ENCODE measurements around the gene CASKIN1. TPM values are rescaled to one million over a fixed set of nuclear protein-coding genes. Genes with fewer than 3 reads are reported as not detected.

CASKIN1 gene
- total and polyA plus RNA-seq, 4 donors: 0.13 to 0.28 (median 0.15) TPM; not detected in 1

- Histone ChIP-seq H3K9me3 (ENCODE audit: control insufficient read depth, low read length) (no peaks in the 10 kb centered on the region), H3K4me3 (ENCODE audit: low read length in 2 of 2) (no peak overlapping the region), H3K4me1 (ENCODE audit: control insufficient read depth in 1 of 2, insufficient read depth in 2 of 2, low read length in 2 of 2) (no peaks in the 10 kb centered on the region), H3K27ac (ENCODE audit: low read depth in 1 of 2, low read length in 2 of 2) (no peak overlapping the region), H3K27me3 (ENCODE audit: control insufficient read depth in 1 of 2, insufficient read depth in 2 of 2, low read length in 1 of 2) (no peaks in the 10 kb centered on the region), H3K36me3 (ENCODE audit: control insufficient read depth in 1 of 2, insufficient read depth in 2 of 2, low read length in 1 of 2) (peaks cover 0 to 8% of the 10 kb centered on the region in 2 donors)
- intact Hi-C loops (cut with DNase I): no loop called here
- WGBS, 2 donors: 74 to 79% methylated on average over 18 of the region's 18 CpGs
- DNase-seq (no peak), ATAC-seq (ENCODE audit: low FRiP score) (no peak)
Observed at GRCh38 chr16:2238150-2238837, 41.9 kb upstream of the CASKIN1 start.

DNA sequence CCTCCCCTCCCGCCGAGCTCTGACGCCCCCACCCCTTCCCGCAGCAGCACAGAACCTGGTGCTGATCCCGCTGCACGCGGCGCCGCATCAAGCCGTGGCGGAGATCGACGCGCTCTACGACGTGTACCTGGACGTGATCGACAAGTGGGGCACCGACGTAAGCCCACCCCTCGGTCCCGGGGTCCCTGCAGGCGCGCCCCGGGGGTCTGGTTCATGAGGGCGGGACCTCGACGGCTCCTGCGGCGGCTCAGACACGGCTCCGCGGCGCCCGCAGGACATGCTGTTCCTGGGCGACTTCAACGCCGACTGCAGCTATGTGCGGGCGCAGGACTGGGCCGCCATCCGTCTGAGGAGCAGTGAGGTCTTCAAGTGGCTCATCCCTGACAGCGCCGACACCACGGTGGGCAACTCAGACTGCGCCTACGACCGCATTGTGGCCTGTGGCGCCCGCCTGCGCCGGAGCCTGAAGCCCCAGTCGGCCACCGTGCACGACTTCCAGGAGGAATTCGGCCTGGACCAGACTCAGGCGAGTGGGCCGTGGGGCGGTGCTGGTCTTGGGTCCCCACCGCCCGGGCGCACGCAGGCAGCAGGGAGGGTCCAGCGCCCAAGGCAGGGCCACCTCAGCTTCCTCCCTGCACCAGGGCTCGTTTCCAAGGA lies 41.2 kb upstream of the CASKIN1 start:
- no peaks in the 10 kb centered on the region for H3K9me3 ChIP-seq (ENCODE audit: control insufficient read depth, low read length)
- no peak overlapping the region for H3K4me3 ChIP-seq (ENCODE audit: low read length in 2 of 2)
- no peaks in the 10 kb centered on the region for H3K27me3 ChIP-seq (ENCODE audit: control insufficient read depth in 1 of 2, insufficient read depth in 2 of 2, low read length in 1 of 2)
- DNase-seq: no peak
- peaks cover 0 to 7% of the 10 kb centered on the region in 2 donors for H3K36me3 ChIP-seq (ENCODE audit: control insufficient read depth in 1 of 2, insufficient read depth in 2 of 2, low read length in 1 of 2)
- no peaks in the 10 kb centered on the region for H3K4me1 ChIP-seq (ENCODE audit: control insufficient read depth in 1 of 2, insufficient read depth in 2 of 2, low read length in 2 of 2)
- intact Hi-C loops (cut with DNase I): no loop called here
- no peak for ATAC-seq (ENCODE audit: low FRiP score)
- WGBS, 2 donors: 36 to 39% methylated on average over 56 to 65 of the region's 65 CpGs
- H3K27ac ChIP-seq (ENCODE audit: low read depth in 1 of 2, low read length in 2 of 2): no peak overlapping the region

DNA sequence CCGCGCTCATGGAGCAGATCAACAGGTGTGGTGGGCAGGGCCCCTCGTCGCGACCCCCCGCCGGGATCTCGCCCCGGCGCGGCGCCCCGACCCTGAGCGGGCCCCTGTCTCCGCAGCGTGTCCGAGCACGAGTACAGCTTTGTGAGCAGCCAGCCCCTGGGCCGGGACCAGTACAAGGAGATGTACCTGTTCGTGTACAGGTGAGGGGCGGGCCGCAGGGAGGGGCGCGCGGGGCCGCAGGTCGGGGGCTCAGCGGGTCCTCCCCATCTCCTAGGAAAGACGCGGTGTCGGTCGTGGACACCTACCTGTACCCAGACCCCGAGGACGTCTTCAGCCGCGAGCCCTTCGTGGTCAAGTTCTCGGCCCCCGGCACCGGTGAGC lies 40.7 kb upstream of the CASKIN1 start:
- DNase-seq (no peak), ATAC-seq (ENCODE audit: low FRiP score) (no peak)
- 6 to 8% methylated on average over 40 of the region's 40 CpGs for WGBS, 2 donors
- H3K27ac ChIP-seq (ENCODE audit: low read depth in 1 of 2, low read length in 2 of 2): no peak overlapping the region
- H3K9me3 ChIP-seq (ENCODE audit: control insufficient read depth, low read length): no peaks in the 10 kb centered on the region
- intact Hi-C loops (cut with DNase I): no loop called here
- no peak overlapping the region for H3K4me3 ChIP-seq (ENCODE audit: low read length in 2 of 2)
- no peaks in the 10 kb centered on the region for H3K4me1 ChIP-seq (ENCODE audit: control insufficient read depth in 1 of 2, insufficient read depth in 2 of 2, low read length in 2 of 2)
- peaks cover 0 to 5% of the 10 kb centered on the region in 2 donors for H3K36me3 ChIP-seq (ENCODE audit: control insufficient read depth in 1 of 2, insufficient read depth in 2 of 2, low read length in 1 of 2)
- H3K27me3 ChIP-seq (ENCODE audit: control insufficient read depth in 1 of 2, insufficient read depth in 2 of 2, low read length in 1 of 2): no peaks in the 10 kb centered on the region

GRCh38 chr16:2236337-2237101 lies 40.1 kb upstream of the CASKIN1 start, which contains the start of gene DNASE1L2:
Gene DNASE1L2, plus strand, starts transcription at chr16:2236444. Its CDS starts 373 bp downstream, at chr16:2236817.
- ATAC-seq (ENCODE audit: low FRiP score): peak; percentile 33
- intact Hi-C loops (cut with DNase I): no loop called here
- Histone ChIP-seq H3K9me3 (ENCODE audit: control insufficient read depth, low read length) (no peaks in the 10 kb centered on the region), H3K27ac (ENCODE audit: low read depth in 1 of 2, low read length in 2 of 2) (no peak within 1 kb of the TSS), H3K4me3 (ENCODE audit: low read length in 2 of 2) (no peak within 1 kb of the TSS), H3K27me3 (ENCODE audit: control insufficient read depth in 1 of 2, insufficient read depth in 2 of 2, low read length in 1 of 2) (no peaks in the 10 kb centered on the region), H3K36me3 (ENCODE audit: control insufficient read depth in 1 of 2, insufficient read depth in 2 of 2, low read length in 1 of 2) (peaks cover 0 to 5% of the 10 kb centered on the region in 2 donors), H3K4me1 (ENCODE audit: control insufficient read depth in 1 of 2, insufficient read depth in 2 of 2, low read length in 2 of 2) (no peaks in the 10 kb centered on the region)
- 2 to 3% methylated on average over 54 to 64 of the region's 64 CpGs for WGBS, 2 donors
- DNase-seq: peak in 1 of 2 donors; percentile 65

DNA sequence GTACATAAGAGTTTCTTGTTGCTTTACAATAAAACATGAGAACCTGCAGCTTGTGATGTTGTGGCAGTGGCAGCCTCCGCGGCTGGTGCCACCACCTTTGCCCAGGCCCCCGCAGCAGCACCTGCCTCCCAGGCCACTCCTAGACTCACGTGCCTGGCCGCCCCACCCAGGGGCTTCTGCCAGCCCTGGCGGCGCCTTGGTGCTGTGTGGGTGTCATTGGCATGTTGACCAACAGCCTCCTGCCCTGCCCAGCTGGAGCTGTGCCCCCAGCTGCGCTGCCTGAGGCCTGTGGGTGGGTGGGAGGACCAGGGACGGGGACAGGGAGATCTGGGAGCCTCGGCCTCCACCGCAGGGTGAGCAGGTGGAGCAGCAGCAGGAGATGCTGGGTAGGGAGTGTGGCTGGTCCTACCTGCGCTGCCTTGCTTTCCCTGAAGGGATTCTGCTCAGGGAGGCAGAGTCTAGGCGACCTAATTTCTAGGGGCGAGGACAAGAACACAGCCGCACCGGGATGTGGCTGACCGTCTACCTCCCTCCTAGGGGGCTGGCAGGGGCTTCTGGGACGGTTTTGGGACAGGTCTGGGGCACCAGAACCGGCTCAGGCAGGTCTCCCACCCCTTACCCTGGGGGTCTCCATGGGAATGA lies 39.4 kb upstream of the CASKIN1 start:
- no peak for DNase-seq
- intact Hi-C loops (cut with DNase I): no loop called here
- no peak overlapping the region for H3K4me3 ChIP-seq (ENCODE audit: low read length in 2 of 2)
- H3K27ac ChIP-seq (ENCODE audit: low read depth in 1 of 2, low read length in 2 of 2): no peak overlapping the region
- no peaks in the 10 kb centered on the region for H3K4me1 ChIP-seq (ENCODE audit: control insufficient read depth in 1 of 2, insufficient read depth in 2 of 2, low read length in 2 of 2)
- ATAC-seq (ENCODE audit: low FRiP score): no peak
- WGBS, 2 donors: 69 to 74% methylated on average over 19 of the region's 19 CpGs
- H3K27me3 ChIP-seq (ENCODE audit: control insufficient read depth in 1 of 2, insufficient read depth in 2 of 2, low read length in 1 of 2): no peaks in the 10 kb centered on the region
- H3K36me3 ChIP-seq (ENCODE audit: control insufficient read depth in 1 of 2, insufficient read depth in 2 of 2, low read length in 1 of 2): peaks cover 0 to 5% of the 10 kb centered on the region in 2 donors
- no peaks in the 10 kb centered on the region for H3K9me3 ChIP-seq (ENCODE audit: control insufficient read depth, low read length)

DNA sequence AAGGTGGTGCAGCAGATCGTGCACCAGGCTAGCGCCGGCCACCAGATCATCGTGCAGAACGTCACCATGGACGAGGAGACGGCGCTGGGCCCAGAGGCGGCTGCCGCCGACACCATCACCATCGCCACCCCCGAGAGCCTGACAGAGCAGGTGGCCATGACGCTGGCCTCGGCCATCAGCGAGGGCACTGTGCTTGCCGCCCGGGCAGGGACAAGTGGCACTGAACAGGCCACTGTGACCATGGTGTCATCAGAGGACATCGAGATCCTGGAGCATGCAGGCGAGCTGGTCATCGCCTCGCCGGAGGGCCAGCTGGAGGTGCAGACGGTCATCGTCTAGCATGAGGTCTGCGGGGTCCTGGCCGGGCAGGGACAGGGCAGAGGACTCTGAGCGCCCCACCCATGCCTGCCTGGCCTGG lies 38.8 kb upstream of the CASKIN1 start:
- H3K27me3 ChIP-seq (ENCODE audit: control insufficient read depth in 1 of 2, insufficient read depth in 2 of 2, low read length in 1 of 2): no peaks in the 10 kb centered on the region
- no peak overlapping the region for H3K4me3 ChIP-seq (ENCODE audit: low read length in 2 of 2)
- H3K4me1 ChIP-seq (ENCODE audit: control insufficient read depth in 1 of 2, insufficient read depth in 2 of 2, low read length in 2 of 2): no peaks in the 10 kb centered on the region
- DNase-seq: no peak
- H3K36me3 ChIP-seq (ENCODE audit: control insufficient read depth in 1 of 2, insufficient read depth in 2 of 2, low read length in 1 of 2): peaks cover 0 to 5% of the 10 kb centered on the region in 2 donors
- no peak for ATAC-seq (ENCODE audit: low FRiP score)
- no peak overlapping the region for H3K27ac ChIP-seq (ENCODE audit: low read depth in 1 of 2, low read length in 2 of 2)
- 93 to 95% methylated on average over 28 of the region's 28 CpGs for WGBS, 2 donors
- H3K9me3 ChIP-seq (ENCODE audit: control insufficient read depth, low read length): no peaks in the 10 kb centered on the region
- intact Hi-C loops (cut with DNase I): no loop called here

DNA sequence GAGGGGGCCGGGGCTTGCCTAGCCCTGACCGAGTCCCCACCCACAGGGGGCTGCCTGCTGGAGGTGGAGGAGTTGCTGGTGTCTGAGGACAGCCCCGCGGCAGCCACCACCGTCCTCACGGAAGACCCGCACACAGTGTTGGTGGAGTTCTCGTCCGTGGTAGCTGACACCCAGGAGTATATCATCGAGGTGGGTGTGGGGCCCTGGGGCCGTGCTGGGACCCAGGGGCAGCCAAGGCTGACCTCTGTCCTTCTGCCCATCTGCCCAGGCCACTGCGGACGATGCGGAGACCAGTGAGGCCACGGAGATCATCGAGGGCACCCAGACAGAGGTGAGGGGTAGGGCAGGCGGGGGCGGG lies 38.4 kb upstream of the CASKIN1 start:
- Histone ChIP-seq H3K27ac (ENCODE audit: low read depth in 1 of 2, low read length in 2 of 2) (no peak overlapping the region), H3K4me1 (ENCODE audit: control insufficient read depth in 1 of 2, insufficient read depth in 2 of 2, low read length in 2 of 2) (no peaks in the 10 kb centered on the region), H3K4me3 (ENCODE audit: low read length in 2 of 2) (no peak overlapping the region), H3K9me3 (ENCODE audit: control insufficient read depth, low read length) (no peaks in the 10 kb centered on the region), H3K36me3 (ENCODE audit: control insufficient read depth in 1 of 2, insufficient read depth in 2 of 2, low read length in 1 of 2) (peaks cover 0 to 7% of the 10 kb centered on the region in 2 donors), H3K27me3 (ENCODE audit: control insufficient read depth in 1 of 2, insufficient read depth in 2 of 2, low read length in 1 of 2) (no peaks in the 10 kb centered on the region)
- intact Hi-C loops (cut with DNase I): no loop called here
- ATAC-seq (ENCODE audit: low FRiP score) (no peak), DNase-seq (no peak)
- WGBS, 2 donors: 92 to 97% methylated on average over 18 of the region's 18 CpGs

- Histone ChIP-seq H3K4me3 (ENCODE audit: low read length in 2 of 2) (no peak overlapping the region), H3K4me1 (ENCODE audit: control insufficient read depth in 1 of 2, insufficient read depth in 2 of 2, low read length in 2 of 2) (no peaks in the 10 kb centered on the region), H3K36me3 (ENCODE audit: control insufficient read depth in 1 of 2, insufficient read depth in 2 of 2, low read length in 1 of 2) (peaks cover 0 to 13% of the 10 kb centered on the region in 2 donors), H3K27me3 (ENCODE audit: control insufficient read depth in 1 of 2, insufficient read depth in 2 of 2, low read length in 1 of 2) (no peaks in the 10 kb centered on the region), H3K9me3 (ENCODE audit: control insufficient read depth, low read length) (no peaks in the 10 kb centered on the region), H3K27ac (ENCODE audit: low read depth in 1 of 2, low read length in 2 of 2) (no peak overlapping the region)
- DNase-seq (no peak), ATAC-seq (ENCODE audit: low FRiP score) (no peak)
- WGBS, 2 donors: 95 to 97% methylated on average over 45 to 51 of the region's 51 CpGs
- intact Hi-C loops (cut with DNase I): no loop called here
Observed at GRCh38 chr16:2233872-2234812, 37.7 kb upstream of the CASKIN1 start.
